Upper lobe of left lung (tissue), 6 donors: ENCODE measurements around the gene RABL2B. TPM values are rescaled to one million over a fixed set of nuclear protein-coding genes. Genes with fewer than 3 reads are reported as not detected.

ENCODE experiments used
- ATAC-seq, 2 donors: fragments of 200-7000 bp; cut with Tn5 transposase; one replicate each; pipeline ENCODE4 v1.9.1; 2022; ENCODE audit warnings: mild to moderate bottlenecking in 2 of 2, moderate library complexity in 2 of 2; ENCODE audit not compliant: low FRiP score in 2 of 2
- DNase-seq, 2 donors: peaks; one replicate each; pipeline ENCODE4 v3.0.0-alpha.2; 2019 to 2020
- H3K27ac ChIP-seq, 4 donors: fragments of 200-600 bp; sonication (generic); one replicate each; pipeline ENCODE4 v1.5.1; 2016 to 2019
- H3K27me3 ChIP-seq, 4 donors: fragments of 200-600 bp; sonication (generic); one replicate each; pipeline ENCODE4 v1.5.1; 2017 to 2019
- H3K36me3 ChIP-seq, 4 donors: fragments of 200-600 bp; sonication (generic); one replicate each; pipeline ENCODE4 v1.5.1; 2016 to 2019
- H3K4me1 ChIP-seq, 4 donors: fragments of 200-600 bp; sonication (generic); one replicate each; pipeline ENCODE4 v1.5.1; 2018 to 2019
- H3K4me3 ChIP-seq, 4 donors: fragments of 200-600 bp; sonication (generic); one replicate each; pipeline ENCODE4 v1.5.1; 2017 to 2019; ENCODE audit warnings: mild to moderate bottlenecking in 2 of 4, moderate library complexity in 1 of 4
- H3K9me3 ChIP-seq, 4 donors: fragments of 200-600 bp; sonication (generic); one replicate each; pipeline ENCODE4 v1.5.1; 2018 to 2019
- CTCF ChIP-seq, 6 experiments: fragments of 450-650 bp in 4 of 6; fragments of 200-600 bp in 2 of 6; sonication (generic) in 2 of 6; IDR thresholded peaks; one replicate each; pipeline ENCODE4 v1.5.1; 2016 to 2019; ENCODE audit warnings: antibody characterized with exemption in 6 of 6
- EP300 ChIP-seq, 4 donors: sonication (generic); formaldehyde crosslinking; IDR thresholded peaks; one replicate each; pipeline ENCODE4 v1.5.1; 2017; ENCODE audit warnings: antibody characterized with exemption in 4 of 4, control low read depth in 2 of 4
- POLR2A ChIP-seq, 4 donors: fragments of 450-650 bp; IDR thresholded peaks; one replicate each; pipeline ENCODE4 v1.5.1; 2016 to 2017; ENCODE audit warnings: antibody characterized with exemption in 4 of 4, mild to moderate bottlenecking in 2 of 4
- POLR2AphosphoS5 ChIP-seq, 2 donors: sonication (generic); formaldehyde crosslinking; IDR thresholded peaks; one replicate each; pipeline ENCODE4 v1.5.1; 2017; ENCODE audit warnings: antibody characterized with exemption in 2 of 2
- WGBS, 2 donors: methylation state at CpG; one replicate each; pipeline ENCODE4 v1.1.5; 2017 to 2018; 5-methylcytosine and 5-hydroxymethylcytosine counted together
- total RNA-seq, 6 donors: library from RNA; depleted of rRNA in 4 of 6; stranded (reverse); fragments of >200 nt in 4 of 6; gene quantifications; one replicate each; pipeline versions ENCODE4 v1.1.0 to v1.2.1, GENCODE V29; 2016 to 2021
- donor health status: DM: no; HTN: no; CAD: no; lungs with moderate emphysema.
- donor health status: DM: no; HTN: yes; CAD: no; lungs with severe emphysema.

The RABL2B gene
- total RNA-seq, 6 donors from 2014 or later: 24.9 to 74.4 (median 38.1) TPM

- TF ChIP-seq POLR2AphosphoS5 (IDR thresholded peaks at IDR 0.05) (no peak), CTCF (IDR thresholded peaks at IDR 0.05) (no peak), EP300 (IDR thresholded peaks at IDR 0.05) (no peak), POLR2A (IDR thresholded peaks at IDR 0.05) (no peak)
- H3K4me3 ChIP-seq: no peak overlapping the region
- H3K27me3 ChIP-seq: no peaks in the 10 kb centered on the region
- WGBS, 2 donors: 77 to 88% methylated on average over 8 of the region's 8 CpGs
- H3K36me3 ChIP-seq: peaks cover 0 to 73% (median 24%) of the 10 kb centered on the region in 4 donors
- DNase-seq: no peak
- ATAC-seq: no peak
- peaks cover 5 to 43% (median 15%) of the 10 kb centered on the region in 4 donors for H3K4me1 ChIP-seq
- no peaks in the 10 kb centered on the region for H3K9me3 ChIP-seq
- no peak overlapping the region for H3K27ac ChIP-seq
Measured at GRCh38 chr22:50724616-50725015, 58.8 kb downstream of the RABL2B start.

GRCh38 chr22:50723991-50724390, 59.4 kb downstream of the RABL2B start:
- no peak for ATAC-seq

GRCh38 chr22:50722716-50723428, 60.6 kb downstream of the RABL2B start:
- H3K4me1 ChIP-seq: peaks cover 5 to 39% (median 11%) of the 10 kb centered on the region in 4 donors
- H3K27me3 ChIP-seq: no peaks in the 10 kb centered on the region
- WGBS, 2 donors: 87 to 91% methylated on average over 12 of the region's 12 CpGs
- ATAC-seq (no peak), DNase-seq (no peak)
- TF ChIP-seq EP300 (IDR thresholded peaks at IDR 0.05): no peak
- no peak for TF ChIP-seq CTCF (IDR thresholded peaks at IDR 0.05)
- TF ChIP-seq POLR2AphosphoS5 (IDR thresholded peaks at IDR 0.05): no peak
- H3K36me3 ChIP-seq: peaks cover 0 to 70% (median 20%) of the 10 kb centered on the region in 4 donors
- H3K9me3 ChIP-seq: no peaks in the 10 kb centered on the region
- H3K4me3 ChIP-seq: no peak overlapping the region
- H3K27ac ChIP-seq: peak overlapping the region in 1 of 4 donors; percentile 25

More at GRCh38 chr22:50723991-50724390, 59.4 kb downstream of the RABL2B start:
- Histone ChIP-seq H3K36me3 (peaks cover 0 to 70% (median 22%) of the 10 kb centered on the region in 4 donors), H3K27me3 (no peaks in the 10 kb centered on the region), H3K9me3 (no peaks in the 10 kb centered on the region), H3K4me3 (no peak overlapping the region), H3K4me1 (peaks cover 5 to 43% (median 15%) of the 10 kb centered on the region in 4 donors), H3K27ac (no peak overlapping the region)
- TF ChIP-seq CTCF (IDR thresholded peaks at IDR 0.05) (no peak), EP300 (IDR thresholded peaks at IDR 0.05) (no peak), POLR2A (IDR thresholded peaks at IDR 0.05) (no peak)
- WGBS, 2 donors: 76 to 83% methylated on average over 7 of the region's 7 CpGs
- DNase-seq: no peak

GRCh38 chr22:50722048-50722701, 61.3 kb downstream of the RABL2B start:
- no peak for TF ChIP-seq POLR2A (IDR thresholded peaks at IDR 0.05)
- TF ChIP-seq CTCF (IDR thresholded peaks at IDR 0.05): no peak
- TF ChIP-seq POLR2AphosphoS5 (IDR thresholded peaks at IDR 0.05): no peak
- no peak for TF ChIP-seq EP300 (IDR thresholded peaks at IDR 0.05)
- DNase-seq (peak in 1 of 2 donors; percentile 81), ATAC-seq (no peak)
- Histone ChIP-seq H3K4me1 (peaks cover 5 to 32% (median 11%) of the 10 kb centered on the region in 4 donors), H3K27ac (peak overlapping the region in 1 of 4 donors; percentile 25), H3K27me3 (no peaks in the 10 kb centered on the region), H3K4me3 (no peak overlapping the region), H3K9me3 (no peaks in the 10 kb centered on the region), H3K36me3 (peaks cover 0 to 71% (median 19%) of the 10 kb centered on the region in 4 donors)
- WGBS, 2 donors: 91% methylated on average over 20 to 33 of the region's 33 CpGs
